Loucy (cell line): ENCODE measurements around the gene NOL7.

Experiments used
- H2AFZ ChIP-seq: fragments of 200-600 bp; sonication (generic); 2 replicates; pipeline ENCODE4 v1.6.0; 2016; ENCODE audit warnings: antibody characterized with exemption, mild to moderate bottlenecking, low read length, moderate library complexity
- H3F3A ChIP-seq: fragments of 200-600 bp; 2 replicates; pipeline ENCODE4 v1.6.0; 2016; ENCODE audit warnings: antibody characterized with exemption, low read depth, mild to moderate bottlenecking
- H3K27me3 ChIP-seq: fragments of 200-600 bp; sonication (generic); 2 replicates; pipeline ENCODE4 v1.6.1; 2014; ENCODE audit warnings: low read length, mild to moderate bottlenecking; ENCODE audit not compliant: insufficient read depth, poor library complexity, severe bottlenecking
- H3K36me3 ChIP-seq: fragments of 200-600 bp; sonication (generic); 2 replicates; pipeline ENCODE4 v1.6.1; 2016; ENCODE audit warnings: low read length; ENCODE audit not compliant: insufficient read depth
- H3K4me1 ChIP-seq: fragments of 200-600 bp; sonication (generic); 2 replicates; pipeline ENCODE4 v1.5.1; 2014; ENCODE audit warnings: low read length, mild to moderate bottlenecking; ENCODE audit not compliant: insufficient read depth, poor library complexity, severe bottlenecking
- H3K4me2 ChIP-seq: fragments of 200-600 bp; sonication (generic); 2 replicates; pipeline ENCODE4 v1.6.0; 2014; ENCODE audit warnings: antibody characterized with exemption, low read length, low read depth, mild to moderate bottlenecking; ENCODE audit not compliant: poor library complexity, severe bottlenecking
- H3K4me3 ChIP-seq: fragments of 200-600 bp; sonication (generic); 2 replicates; pipeline ENCODE4 v1.5.1; 2014; ENCODE audit warnings: low read length, mild to moderate bottlenecking, mixed read lengths; ENCODE audit not compliant: poor library complexity, severe bottlenecking
- H3K79me2 ChIP-seq: fragments of 200-600 bp; sonication (generic); 2 replicates; pipeline ENCODE4 v1.6.1; 2014; ENCODE audit warnings: low read length; ENCODE audit not compliant: insufficient read depth
- H3K9ac ChIP-seq: fragments of 200-600 bp; sonication (generic); 2 replicates; pipeline ENCODE4 v1.6.0; 2014; ENCODE audit warnings: mild to moderate bottlenecking, low read depth, low read length, moderate library complexity; ENCODE audit not compliant: poor library complexity, severe bottlenecking
- H3K9me2 ChIP-seq: fragments of 200-600 bp; sonication (generic); replicated peaks from 2 replicates; pipeline ENCODE4 v1.6.1; 2016; ENCODE audit warnings: low read depth, low read length, mixed read lengths
- H3K9me3 ChIP-seq: fragments of 200-600 bp; sonication (generic); 2 replicates; pipeline ENCODE4 v1.6.1; 2014; ENCODE audit warnings: mild to moderate bottlenecking, antibody characterized with exemption, low read length, low read depth; ENCODE audit not compliant: insufficient read depth
- H4K20me1 ChIP-seq: fragments of 200-600 bp; sonication (generic); 2 replicates; pipeline ENCODE4 v1.6.0; 2014; ENCODE audit warnings: antibody characterized with exemption, low read length, mild to moderate bottlenecking; ENCODE audit not compliant: insufficient read depth, poor library complexity, severe bottlenecking
- EZH2phosphoT487 ChIP-seq: fragments of 200-600 bp; IDR thresholded peaks from 2 replicates; pipeline ENCODE4 v1.6.1; 2018; ENCODE audit warnings: antibody characterized with exemption, mild to moderate bottlenecking, moderate library complexity, borderline replicate concordance
- TF ChIP-seq, protein P1 (sequence below): fragments of 200-600 bp; sonication (generic); conservative IDR thresholded peaks from 2 replicates; pipeline ENCODE4 v1.5.1; 2014; ENCODE audit warnings: mild to moderate bottlenecking, antibody characterized with exemption, low read length

The NOL7 gene

GRCh38 chr6:13667655-13668054 is 52.5 kb downstream of the NOL7 start:
- no peak overlapping the region for H3K4me3 ChIP-seq
- no peaks in the 10 kb centered on the region for H3K27me3 ChIP-seq
- 0 out of 2 replicates have a peak, but pooled peaks cover 2% of the 10 kb centered on the region for H3F3A ChIP-seq
- H3K9ac ChIP-seq = no peak overlapping the region
- no peaks in the 10 kb centered on the region for H3K9me3 ChIP-seq
- peaks cover 73% of the 10 kb centered on the region for H4K20me1 ChIP-seq
- no peak overlapping the region for H2AFZ ChIP-seq
- peaks cover 11% of the 10 kb centered on the region; the same call in 1 of the 2 replicates for H3K36me3 ChIP-seq
- H3K79me2 ChIP-seq = peaks cover 100% of the 10 kb centered on the region
- H3K9me2 ChIP-seq = no peaks in the 10 kb centered on the region
- H3K4me1 ChIP-seq = peaks cover 51% of the 10 kb centered on the region
- H3K4me2 ChIP-seq = no peak overlapping the region
- no peak for TF ChIP-seq EZH2phosphoT487
- TF ChIP-seq, protein P1, sequence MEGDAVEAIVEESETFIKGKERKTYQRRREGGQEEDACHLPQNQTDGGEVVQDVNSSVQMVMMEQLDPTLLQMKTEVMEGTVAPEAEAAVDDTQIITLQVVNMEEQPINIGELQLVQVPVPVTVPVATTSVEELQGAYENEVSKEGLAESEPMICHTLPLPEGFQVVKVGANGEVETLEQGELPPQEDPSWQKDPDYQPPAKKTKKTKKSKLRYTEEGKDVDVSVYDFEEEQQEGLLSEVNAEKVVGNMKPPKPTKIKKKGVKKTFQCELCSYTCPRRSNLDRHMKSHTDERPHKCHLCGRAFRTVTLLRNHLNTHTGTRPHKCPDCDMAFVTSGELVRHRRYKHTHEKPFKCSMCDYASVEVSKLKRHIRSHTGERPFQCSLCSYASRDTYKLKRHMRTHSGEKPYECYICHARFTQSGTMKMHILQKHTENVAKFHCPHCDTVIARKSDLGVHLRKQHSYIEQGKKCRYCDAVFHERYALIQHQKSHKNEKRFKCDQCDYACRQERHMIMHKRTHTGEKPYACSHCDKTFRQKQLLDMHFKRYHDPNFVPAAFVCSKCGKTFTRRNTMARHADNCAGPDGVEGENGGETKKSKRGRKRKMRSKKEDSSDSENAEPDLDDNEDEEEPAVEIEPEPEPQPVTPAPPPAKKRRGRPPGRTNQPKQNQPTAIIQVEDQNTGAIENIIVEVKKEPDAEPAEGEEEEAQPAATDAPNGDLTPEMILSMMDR = no peak

DNA sequence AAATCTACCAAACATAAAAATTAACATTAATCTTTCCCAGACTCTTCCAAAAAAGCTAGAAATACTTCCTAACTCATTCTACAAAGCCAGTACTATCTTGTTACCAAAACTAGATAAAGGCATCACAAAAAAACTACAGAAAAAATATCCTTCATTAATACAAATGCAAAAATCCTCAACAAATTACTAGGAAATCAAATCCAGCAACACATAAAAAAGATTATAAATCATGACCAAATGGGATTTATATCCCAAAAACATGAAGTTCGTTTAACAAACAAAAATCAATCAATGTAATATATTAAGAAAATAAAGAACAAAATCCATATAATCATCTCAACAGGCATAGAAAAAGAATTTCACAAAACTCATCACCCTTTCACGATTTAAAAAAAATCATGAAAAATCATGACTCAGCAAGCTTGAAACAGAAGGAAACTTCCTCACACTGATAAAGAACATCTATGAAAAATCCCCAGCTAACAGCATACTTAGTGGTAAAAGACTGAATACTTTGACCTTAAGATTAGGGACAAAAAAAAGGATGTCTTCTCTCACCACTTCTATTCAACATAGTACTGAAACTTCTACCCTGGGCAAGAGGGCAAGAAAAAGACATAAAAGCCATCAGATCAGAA is 53.3 kb downstream of the NOL7 start:
- H3K27me3 ChIP-seq = no peaks in the 10 kb centered on the region
- H3K79me2 ChIP-seq = peaks cover 100% of the 10 kb centered on the region
- no peaks in the 10 kb centered on the region for H3K9me3 ChIP-seq
- no peak overlapping the region for H2AFZ ChIP-seq
- 0 out of 2 replicates have a peak, but pooled peaks cover 2% of the 10 kb centered on the region for H3F3A ChIP-seq
- peaks cover 11% of the 10 kb centered on the region; the same call in 1 of the 2 replicates for H3K36me3 ChIP-seq
- no peak for TF ChIP-seq EZH2phosphoT487
- TF ChIP-seq, protein P1 = no peak
- H3K4me1 ChIP-seq = peaks cover 43% of the 10 kb centered on the region
- H3K9ac ChIP-seq = no peak overlapping the region
- H3K4me3 ChIP-seq = no peak overlapping the region
- no peaks in the 10 kb centered on the region for H3K9me2 ChIP-seq
- no peak overlapping the region for H3K4me2 ChIP-seq
- H4K20me1 ChIP-seq = peaks cover 70% of the 10 kb centered on the region

GRCh38 chr6:13669476-13669875 is 54.3 kb downstream of the NOL7 start:
- Histone ChIP-seq H3K79me2 (peaks cover 100% of the 10 kb centered on the region), H3K36me3 (peaks cover 15% of the 10 kb centered on the region), H3K9me2 (no peaks in the 10 kb centered on the region), H3K4me2 (no peak overlapping the region), H4K20me1 (peaks cover 69% of the 10 kb centered on the region), H3K4me1 (peaks cover 33% of the 10 kb centered on the region), H2AFZ (no peak overlapping the region), H3F3A (0 out of 2 replicates have a peak, but pooled peaks cover 2% of the 10 kb centered on the region), H3K27me3 (no peaks in the 10 kb centered on the region), H3K4me3 (no peak overlapping the region), H3K9me3 (no peaks in the 10 kb centered on the region), H3K9ac (no peak overlapping the region)
- no peak for TF ChIP-seq EZH2phosphoT487
- TF ChIP-seq, protein P1 = no peak
